Bronchial epithelial cell (primary cell): ENCODE data around the gene TAF15. TPM values are rescaled to one million over a fixed set of nuclear protein-coding genes. Genes with fewer than 3 reads are reported as not detected.

Experiments used
- DNase-seq: peaks from one replicate; pipeline ENCODE4 v3.0.0-alpha.2; 2010; ENCODE audit warnings: low read depth
- FAIRE-seq: peaks from 2 replicates; lab custom pipeline; 2011; peaks lifted over from hg19 to GRCh38; lab: Jason Lieb, UNC
- H3K27me3 ChIP-seq: 2 replicates; pipeline ENCODE4 v1.5.1; 2011; ENCODE audit warnings: low read length; ENCODE audit not compliant: control insufficient read depth, insufficient read depth
- H3K36me3 ChIP-seq: 2 replicates; pipeline ENCODE4 v1.5.1; 2011; ENCODE audit warnings: low read length; ENCODE audit not compliant: control insufficient read depth, insufficient read depth
- H3K4me3 ChIP-seq: 2 replicates; pipeline ENCODE4 v1.5.1; 2011; ENCODE audit warnings: mild to moderate bottlenecking, low read depth, low read length, control low read depth
- total RNA-seq: library from RNA; depleted of rRNA; stranded (reverse); fragments of >200 nt; gene quantifications from 2 replicates; pipeline ENCODE4 v1.2.1, GENCODE V29; 2014
- TF ChIP-seq, protein P1 (sequence below): IDR thresholded peaks from 2 replicates; pipeline ENCODE4 v1.5.1; 2011; ENCODE audit warnings: mild to moderate bottlenecking, moderate library complexity, low read length, control low read depth, inconsistent platforms; ENCODE audit not compliant: insufficient read depth, severe bottlenecking

Gene TAF15
- total RNA-seq, 1 donor from 2014 or later, result 69.5 TPM

DNA sequence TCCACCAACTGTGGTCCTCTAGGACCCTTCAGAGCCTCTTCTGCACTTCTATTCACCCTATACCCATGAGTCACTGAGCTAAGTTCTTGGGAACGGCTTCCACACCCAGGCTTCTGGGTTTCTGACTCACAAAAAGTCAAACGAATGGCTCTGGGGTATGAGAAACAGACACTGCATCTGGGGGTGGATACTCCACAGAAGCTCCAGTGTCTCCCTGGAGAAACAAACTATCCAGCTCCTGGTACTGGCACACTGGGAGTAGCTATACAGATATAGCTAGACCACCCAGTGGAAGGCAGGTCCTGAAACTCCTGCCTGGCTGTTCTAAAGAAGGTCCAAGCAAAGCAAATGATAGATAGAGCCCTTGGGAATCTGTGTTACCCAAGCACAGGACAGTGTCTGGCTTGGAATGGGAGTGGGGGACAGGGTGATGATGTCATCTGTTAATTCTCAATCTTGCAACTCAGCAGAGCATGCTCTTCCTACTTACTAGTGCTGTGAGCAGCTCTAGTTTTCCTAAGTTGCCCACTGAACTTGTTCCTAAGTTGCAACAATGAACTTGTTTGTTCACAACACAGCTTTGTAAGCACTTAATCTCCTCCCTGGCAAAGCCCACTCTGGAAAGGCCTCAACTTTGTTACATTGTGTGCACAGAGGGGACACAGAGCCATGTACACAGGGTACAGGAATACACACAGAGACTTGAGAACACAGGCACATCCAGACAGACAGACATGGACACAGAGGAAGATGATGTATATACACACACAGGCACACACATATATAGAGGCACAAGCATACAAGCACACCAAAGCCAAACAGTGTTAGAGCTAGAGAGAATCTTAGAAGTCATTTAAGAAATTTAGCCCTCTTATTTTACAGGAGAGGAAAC is 20.6 kb upstream of the TAF15 start:
- TF ChIP-seq, protein P1, sequence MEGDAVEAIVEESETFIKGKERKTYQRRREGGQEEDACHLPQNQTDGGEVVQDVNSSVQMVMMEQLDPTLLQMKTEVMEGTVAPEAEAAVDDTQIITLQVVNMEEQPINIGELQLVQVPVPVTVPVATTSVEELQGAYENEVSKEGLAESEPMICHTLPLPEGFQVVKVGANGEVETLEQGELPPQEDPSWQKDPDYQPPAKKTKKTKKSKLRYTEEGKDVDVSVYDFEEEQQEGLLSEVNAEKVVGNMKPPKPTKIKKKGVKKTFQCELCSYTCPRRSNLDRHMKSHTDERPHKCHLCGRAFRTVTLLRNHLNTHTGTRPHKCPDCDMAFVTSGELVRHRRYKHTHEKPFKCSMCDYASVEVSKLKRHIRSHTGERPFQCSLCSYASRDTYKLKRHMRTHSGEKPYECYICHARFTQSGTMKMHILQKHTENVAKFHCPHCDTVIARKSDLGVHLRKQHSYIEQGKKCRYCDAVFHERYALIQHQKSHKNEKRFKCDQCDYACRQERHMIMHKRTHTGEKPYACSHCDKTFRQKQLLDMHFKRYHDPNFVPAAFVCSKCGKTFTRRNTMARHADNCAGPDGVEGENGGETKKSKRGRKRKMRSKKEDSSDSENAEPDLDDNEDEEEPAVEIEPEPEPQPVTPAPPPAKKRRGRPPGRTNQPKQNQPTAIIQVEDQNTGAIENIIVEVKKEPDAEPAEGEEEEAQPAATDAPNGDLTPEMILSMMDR, result no peak
- H3K4me3 ChIP-seq, result no peak overlapping the region
- no peak for FAIRE-seq
- peak; percentile 98 for DNase-seq
- H3K27me3 ChIP-seq, result no peaks in the 10 kb centered on the region
- H3K36me3 ChIP-seq, result peaks cover 5% of the 10 kb centered on the region

DNA sequence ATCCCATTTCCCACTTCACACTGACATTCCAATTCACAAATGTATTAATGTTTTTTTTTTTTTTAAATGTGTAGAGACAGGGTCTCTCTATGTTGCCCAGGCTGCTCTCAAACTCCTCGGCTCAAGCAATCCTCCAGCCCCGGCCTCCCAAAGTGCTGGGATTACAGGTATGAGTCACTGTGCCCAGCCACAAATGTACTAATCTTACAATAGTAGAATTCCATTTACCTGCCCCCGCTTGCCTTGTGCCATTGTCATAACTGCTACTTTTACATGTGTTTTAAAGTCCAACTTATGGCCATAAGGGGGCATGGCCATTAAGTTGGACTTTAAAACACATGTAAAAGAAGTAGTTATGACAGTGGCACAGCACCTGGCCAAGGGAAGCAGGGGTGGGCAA is 18.4 kb upstream of the TAF15 start:
- no peak for FAIRE-seq
- DNase-seq, result peak; percentile 74
- Histone ChIP-seq H3K27me3 (no peaks in the 10 kb centered on the region), H3K4me3 (no peak overlapping the region), H3K36me3 (no peaks in the 10 kb centered on the region)
- TF ChIP-seq, protein P1, result no peak

DNA sequence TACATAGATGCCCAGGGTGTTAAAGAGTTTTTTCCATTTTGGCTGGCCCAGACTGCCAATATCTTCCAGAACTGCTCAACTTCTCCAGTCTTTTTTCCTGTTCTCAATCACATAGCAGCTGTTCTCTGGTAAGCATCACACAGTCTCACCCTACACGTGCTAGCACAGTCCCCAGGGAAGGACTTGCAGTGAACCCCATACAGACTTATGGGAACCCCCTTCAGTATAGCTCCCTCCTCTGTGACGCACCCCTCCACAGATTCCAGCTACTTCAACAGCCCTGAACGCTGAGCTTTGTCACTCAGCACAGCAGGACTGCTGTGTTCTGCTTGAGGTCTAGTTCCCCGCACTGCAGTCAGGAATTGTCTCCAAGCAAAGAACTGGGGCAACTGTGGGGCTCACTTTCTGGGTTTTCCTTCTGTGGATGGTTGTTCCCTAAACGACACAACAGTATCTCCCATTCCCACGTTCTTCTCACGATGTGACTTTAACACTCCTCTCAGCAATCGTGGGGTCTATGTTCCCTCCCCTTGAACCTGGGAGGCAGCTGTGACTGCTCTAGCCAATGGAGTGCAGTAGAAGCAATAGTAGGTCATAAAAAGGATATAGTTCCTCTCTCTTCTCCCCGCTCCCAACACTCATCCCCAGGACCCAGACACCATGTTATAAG is 17.5 kb upstream of the TAF15 start:
- Histone ChIP-seq H3K27me3 (no peaks in the 10 kb centered on the region), H3K36me3 (no peaks in the 10 kb centered on the region), H3K4me3 (no peak overlapping the region)
- no peak for DNase-seq
- no peak for FAIRE-seq
- TF ChIP-seq, protein P1, result no peak

- DNase-seq (no peak), FAIRE-seq (no peak)
- Histone ChIP-seq H3K4me3 (peak overlapping the region; percentile 84), H3K27me3 (no peaks in the 10 kb centered on the region), H3K36me3 (no peaks in the 10 kb centered on the region)
- TF ChIP-seq, protein P1, result no peak
Observed at GRCh38 chr17:35793257-35793656, 16.0 kb upstream of the TAF15 start.

- DNase-seq, result peak; percentile 40
- Histone ChIP-seq H3K36me3 (no peaks in the 10 kb centered on the region), H3K27me3 (no peaks in the 10 kb centered on the region), H3K4me3 (peak within 1 kb of the TSS; percentile 84)
- TF ChIP-seq, protein P1, result no peak
- no peak for FAIRE-seq
Observed at GRCh38 chr17:35795007-35795870, 14.0 kb upstream of the TAF15 start, which contains the start of gene MMP28. MMP28 (minus strand) TSS chr17:35795641; CDS start chr17:35795377, 264 bp downstream.
